CD4-positive, alpha-beta T cell treated with Interleukin-15 for 4 hours (primary cell): ENCODE measurements around the gene OGA.

Experiments
- DNase-seq: peaks from one replicate; pipeline ENCODE4 v3.0.0-alpha.2; 2020; ENCODE audit warnings: low spot score

Gene OGA

GRCh38 chr10:101818119-101818871 is at the start of gene OGA:
TSS of gene OGA (minus strand) at chr10:101818444. CDS start at chr10:101818022, 422 bp downstream.
- peak; percentile 99 for DNase-seq

DNA sequence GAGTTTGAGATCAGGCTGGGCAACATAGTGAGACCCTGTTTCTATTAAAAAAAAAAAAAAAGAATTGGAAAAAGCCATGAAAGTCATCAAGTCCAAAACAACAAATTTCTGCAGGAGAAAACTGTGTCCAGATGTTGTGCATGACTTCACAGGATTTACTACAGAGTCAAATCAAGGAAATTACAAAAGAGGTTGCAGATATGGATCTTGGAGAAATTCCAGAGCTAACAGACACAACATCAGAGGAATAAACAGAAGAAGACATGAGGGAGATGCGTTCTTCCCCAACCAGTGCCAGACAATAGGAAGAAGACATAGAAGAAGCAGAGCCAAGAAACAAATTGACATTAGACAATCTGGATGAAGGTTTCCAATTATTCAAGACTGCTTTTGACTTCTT is 49.7 kb upstream of the OGA start:
- no peak for DNase-seq

DNA sequence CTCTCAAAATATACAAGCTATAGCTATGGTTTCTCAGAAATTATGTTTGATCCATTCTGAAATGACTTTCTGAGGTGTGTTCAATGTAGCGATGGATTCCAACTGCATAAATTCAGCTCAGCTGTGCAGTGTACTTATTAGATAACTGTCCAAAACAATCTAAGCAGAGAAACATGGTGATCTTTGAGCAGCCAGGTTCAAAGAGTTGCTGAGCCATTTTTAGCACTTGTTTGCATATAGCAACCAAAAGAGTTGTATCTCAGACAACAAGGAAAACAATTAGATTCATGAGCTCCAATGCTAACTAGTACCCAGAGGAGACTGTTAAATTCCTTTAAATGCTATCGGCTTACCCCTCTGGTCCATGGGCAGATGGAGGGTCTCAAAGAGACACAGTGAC is 41.3 kb upstream of the OGA start:
- DNase-seq = no peak

DNA sequence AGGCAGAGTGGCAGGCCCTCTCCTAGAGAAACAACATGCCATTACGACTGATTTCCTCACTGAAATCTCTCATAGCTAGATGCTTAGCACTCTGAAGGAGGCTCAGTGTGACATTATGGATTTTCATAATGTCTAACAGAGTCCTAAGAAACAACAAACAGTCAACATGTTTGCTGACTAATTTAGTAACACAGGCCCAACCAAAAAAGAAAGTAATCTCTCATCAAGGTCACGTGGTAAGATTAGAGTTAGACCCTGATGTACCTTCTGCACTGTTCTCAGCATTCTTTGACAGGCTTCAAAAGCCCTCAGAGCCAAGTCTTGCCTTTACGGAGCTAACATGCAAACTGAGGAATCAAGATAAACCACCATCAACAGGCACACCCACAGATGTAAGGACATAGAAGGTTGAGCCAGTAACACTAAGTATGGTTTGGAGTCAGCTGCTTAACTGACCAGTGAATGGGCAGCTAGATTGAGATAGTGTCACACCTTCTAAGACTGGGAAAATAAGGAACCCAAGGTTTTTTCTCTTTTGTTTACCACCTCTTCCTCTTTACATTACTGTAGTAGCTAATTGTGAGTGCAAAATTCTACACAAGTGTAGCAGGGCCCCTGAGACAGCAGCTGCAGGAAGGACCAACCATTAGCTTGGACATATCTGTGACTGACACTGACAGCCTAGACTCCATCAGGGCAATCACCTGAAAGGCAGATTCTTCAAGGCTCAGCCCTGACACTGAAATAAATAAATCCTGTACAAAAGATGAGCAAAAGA is 40.7 kb upstream of the OGA start:
- DNase-seq = no peak

DNA sequence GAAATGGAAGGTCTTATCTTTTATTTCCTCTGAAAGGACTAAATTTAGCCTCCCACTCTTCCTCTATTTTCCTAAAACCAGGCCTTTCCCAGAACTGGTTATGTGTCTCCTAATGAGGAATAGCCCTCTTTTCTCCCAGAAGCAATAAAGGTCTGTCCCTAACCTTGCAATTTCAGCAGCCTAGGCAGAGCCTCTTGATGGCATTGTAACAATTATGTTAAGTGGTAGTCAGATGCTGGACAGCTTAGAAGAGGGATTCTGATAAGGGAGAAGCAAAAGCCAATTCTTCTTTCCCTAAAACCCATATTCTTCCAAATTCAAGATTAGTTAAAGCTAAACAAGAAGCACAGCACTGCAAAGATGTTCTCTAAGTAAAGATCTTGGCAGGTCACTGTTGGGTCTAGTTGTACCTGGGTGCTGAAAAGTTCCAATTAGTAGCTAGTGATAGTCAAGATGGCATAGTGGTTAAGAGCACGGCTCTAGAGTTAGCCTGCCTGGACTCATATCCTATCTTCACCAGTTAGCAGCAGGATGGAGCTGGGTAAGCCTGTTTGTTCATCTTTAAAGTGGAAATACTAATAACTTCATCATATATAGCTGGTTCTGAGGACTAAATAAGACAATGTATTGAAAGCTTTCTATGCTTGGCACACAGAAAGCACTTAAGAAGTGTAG is 39.7 kb upstream of the OGA start:
- no peak for DNase-seq

GRCh38 chr10:101856626-101857025 is 38.4 kb upstream of the OGA start:
- no peak for DNase-seq

GRCh38 chr10:101851411-101852116 is 33.3 kb upstream of the OGA start:
- no peak for DNase-seq

- DNase-seq = no peak
Observed at GRCh38 chr10:101850749-101851148, 32.5 kb upstream of the OGA start.

GRCh38 chr10:101848894-101849351 is 30.7 kb upstream of the OGA start:
- DNase-seq = no peak

DNA sequence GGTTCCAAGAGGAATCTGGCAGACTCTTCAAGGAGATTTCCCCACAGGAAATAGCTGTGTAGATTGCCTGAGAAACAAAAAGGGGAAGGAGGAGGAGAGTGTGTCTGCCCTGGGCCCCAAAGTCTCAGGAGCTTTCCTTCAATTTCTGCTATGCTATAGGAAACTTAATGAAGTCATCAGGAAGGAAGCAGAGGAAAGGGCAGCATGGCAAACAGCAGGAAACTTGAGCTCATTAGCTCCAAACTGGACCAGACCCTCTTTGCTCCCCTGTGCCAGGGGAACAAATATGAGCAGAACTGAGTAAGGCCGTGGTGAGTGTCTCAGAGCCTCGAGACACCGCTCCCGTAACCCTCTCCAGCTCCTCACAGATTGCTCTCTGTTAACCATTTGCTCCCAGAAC is 30.2 kb upstream of the OGA start:
- no peak for DNase-seq

GRCh38 chr10:101845893-101846292 is 27.6 kb upstream of the OGA start:
- DNase-seq = no peak

DNA sequence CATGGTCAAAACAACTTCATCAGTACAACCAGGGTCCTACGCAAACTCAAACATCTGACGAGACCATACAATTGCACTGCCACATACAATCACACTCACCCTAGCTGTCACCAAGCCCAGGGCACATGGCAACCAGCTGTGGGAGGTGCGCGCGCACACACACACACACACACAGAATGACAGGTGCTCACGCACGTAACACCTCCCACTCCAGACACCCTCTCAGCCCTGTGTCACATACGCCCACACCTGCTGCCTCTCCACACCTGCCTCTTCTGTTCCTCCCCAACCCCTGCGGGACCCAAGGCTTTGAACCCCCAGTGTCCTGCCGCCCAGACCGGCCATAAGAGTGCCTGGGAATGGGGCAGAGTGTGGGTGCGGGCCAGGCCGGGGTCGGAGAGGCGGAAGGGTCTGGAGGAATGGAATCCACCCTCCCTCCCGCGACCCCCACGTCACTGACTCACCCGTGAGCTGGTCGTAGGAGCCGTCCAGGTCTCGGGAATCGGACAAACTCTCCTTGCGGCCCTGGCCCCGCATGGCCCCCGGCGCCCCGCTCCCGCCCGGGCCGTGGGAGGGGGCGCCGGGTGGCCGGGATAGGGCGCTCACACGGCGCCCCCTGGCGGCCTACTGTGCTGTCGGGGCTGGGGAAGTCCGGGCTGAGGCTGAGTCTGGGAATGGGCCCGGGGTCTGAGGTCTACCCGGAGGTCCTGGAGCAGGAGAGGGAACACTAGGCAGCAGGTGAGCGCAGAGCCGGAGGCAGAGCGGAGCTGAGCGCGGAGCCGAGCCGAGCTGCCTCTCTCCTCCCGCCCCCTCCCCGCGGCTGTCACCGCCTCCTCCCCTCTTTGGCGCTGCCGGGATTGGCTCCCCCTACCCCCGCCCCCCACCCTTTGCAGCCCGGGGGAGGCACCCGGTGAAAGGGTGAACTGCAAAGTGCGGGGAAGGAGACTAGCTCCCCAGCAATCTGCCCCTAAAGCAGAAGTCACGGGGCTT is 25.1 kb upstream of the OGA start, which contains the start of gene KCNIP2:
KCNIP2 (minus strand) TSS at position 769 of the 990 bp plus-strand sequence; CDS start at position 537, 232 bp downstream.
- peak; percentile 44 for DNase-seq

DNA sequence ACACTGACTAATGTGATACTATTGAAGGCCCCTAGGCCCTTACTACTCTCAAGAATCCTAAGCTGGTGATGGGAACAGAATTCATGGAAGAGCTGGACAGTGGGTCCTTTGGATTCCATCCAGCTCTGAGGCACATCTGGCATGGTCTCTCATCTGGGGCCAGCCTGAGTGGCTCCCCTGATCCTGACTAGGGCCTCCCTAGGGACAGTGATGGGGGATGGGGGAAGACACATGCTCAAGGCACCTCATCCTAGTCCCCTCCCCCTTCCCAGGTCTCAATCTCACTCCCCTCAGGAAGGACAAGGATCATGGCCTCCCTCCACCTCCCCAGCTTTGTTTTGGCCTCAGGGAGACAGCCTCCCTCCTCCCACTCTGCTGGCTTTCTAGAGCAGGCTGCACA is 23.6 kb upstream of the OGA start:
- DNase-seq = no peak

- peak; percentile 75 for DNase-seq
Observed at GRCh38 chr10:101840741-101841453, 22.7 kb upstream of the OGA start.

- peak; percentile 25 for DNase-seq
Observed at GRCh38 chr10:101840102-101840684, 21.9 kb upstream of the OGA start.

- DNase-seq = peak; percentile 55
Observed at GRCh38 chr10:101839416-101840063, 21.3 kb upstream of the OGA start.

DNA sequence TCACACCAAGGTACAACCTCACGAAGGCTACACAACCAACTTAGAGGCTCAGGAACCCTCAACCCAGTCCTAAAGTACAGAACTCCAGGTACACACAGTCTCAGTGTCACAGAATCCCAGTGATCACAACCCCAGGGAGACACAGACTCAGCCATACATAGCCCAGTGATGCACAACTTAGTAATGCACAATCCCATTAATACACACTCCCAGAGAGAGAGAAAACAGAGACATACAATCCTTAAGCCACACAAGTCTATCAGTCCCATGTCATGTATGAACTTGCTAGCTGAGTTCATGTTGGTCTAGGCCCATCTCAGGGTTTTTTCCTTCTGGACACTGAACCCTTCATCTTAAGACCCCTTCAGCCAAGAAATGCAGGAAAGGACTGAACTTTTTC is 20.8 kb upstream of the OGA start:
- DNase-seq = no peak

- DNase-seq = no peak
Observed at GRCh38 chr10:101838416-101838970, 20.2 kb upstream of the OGA start.

GRCh38 chr10:101837748-101838147 is 19.5 kb upstream of the OGA start:
- no peak for DNase-seq
